WTC11 (cell line): ENCODE measurements around the gene RSPO1. TPM values are rescaled to one million over a fixed set of nuclear protein-coding genes. Genes with fewer than 3 reads are reported as not detected.

Source experiments
- ATAC-seq: fragments of 200-7000 bp; cut with Tn5 transposase; 2 replicates; pipeline ENCODE4 v1.10.0; 2021; ENCODE audit warnings: mild to moderate bottlenecking, moderate library complexity
- CTCF ChIA-PET: fragments of 300-600 bp; sonication (Branson Sonifier 250); formaldehyde crosslinking; loops from one replicate; lab custom pipeline; 2021; ENCODE audit warnings: antibody characterized with exemption; lab: Charles Lee
- POLR2A ChIA-PET: fragments of 350-600 bp; sonication (Branson Sonifier 250); formaldehyde crosslinking; loops from one replicate; lab custom pipeline; 2021; ENCODE audit warnings: antibody characterized with exemption; lab: Charles Lee
- DNase-seq: peaks from one replicate; pipeline ENCODE4 v3.0.0; 2021; ENCODE audit warnings: low spot score
- H3K27ac Mint-ChIP-seq: 2 replicates; pipeline ENCODE4 v1.8.0; 2021; ENCODE audit warnings: mixed read lengths
- H3K27me3 Mint-ChIP-seq: 2 replicates; pipeline ENCODE4 v1.8.0; 2021; ENCODE audit warnings: low read depth, mild to moderate bottlenecking, moderate library complexity, mixed read lengths
- H3K36me3 Mint-ChIP-seq: 2 replicates; pipeline ENCODE4 v1.8.0; 2021; ENCODE audit warnings: mixed read lengths
- H3K4me1 Mint-ChIP-seq: 2 replicates; pipeline ENCODE4 v1.8.0; 2022; ENCODE audit warnings: mixed read lengths
- H3K4me3 Mint-ChIP-seq: 2 replicates; pipeline ENCODE4 v1.8.0; 2021; ENCODE audit warnings: mild to moderate bottlenecking, moderate library complexity, mixed read lengths
- H3K9me3 Mint-ChIP-seq: 2 replicates; pipeline ENCODE4 v1.8.0; 2021; ENCODE audit warnings: mixed read lengths
- GABPB1 ChIP-seq: sonication (generic); formaldehyde crosslinking; IDR thresholded peaks from 2 replicates; pipeline ENCODE4 v1.8.1; 2023; ENCODE audit warnings: mild to moderate bottlenecking, missing genetic modification reagents
- GTF2I ChIP-seq: fragments of 250-450 bp; sonication (Bioruptor Pico); conservative IDR thresholded peaks from 2 replicates; pipeline ENCODE4 v1.4.0; 2021; ENCODE audit warnings: mild to moderate bottlenecking
- JAZF1 ChIP-seq: fragments of 250-450 bp; sonication (Bioruptor Pico); IDR thresholded peaks from 2 replicates; pipeline ENCODE4 v1.9.0; 2021; ENCODE audit warnings: moderate library complexity, mild to moderate bottlenecking, inconsistent platforms
- SMAD3 ChIP-seq: sonication (generic); formaldehyde crosslinking; IDR thresholded peaks from 2 replicates; pipeline ENCODE4 v1.8.0; 2022; ENCODE audit warnings: missing genetic modification reagents, mild to moderate bottlenecking, borderline replicate concordance
- SP1 ChIP-seq: sonication (generic); formaldehyde crosslinking; conservative IDR thresholded peaks from 2 replicates; pipeline ENCODE4 v1.8.1; 2022; ENCODE audit warnings: missing genetic modification reagents
- TCF7 ChIP-seq: sonication (generic); formaldehyde crosslinking; IDR thresholded peaks from 2 replicates; pipeline ENCODE4 v1.8.0; 2022; ENCODE audit warnings: mild to moderate bottlenecking, low read depth, missing genetic modification reagents, moderate library complexity
- ZNF138 ChIP-seq: sonication (generic); formaldehyde crosslinking; conservative IDR thresholded peaks from 2 replicates; pipeline ENCODE4 v1.8.1; 2022; ENCODE audit warnings: mild to moderate bottlenecking, moderate library complexity, missing genetic modification reagents
- ZNF317 ChIP-seq: sonication (generic); formaldehyde crosslinking; IDR thresholded peaks from 2 replicates; pipeline ENCODE4 v1.8.1; 2023; ENCODE audit warnings: low read depth, mild to moderate bottlenecking, moderate library complexity, missing genetic modification reagents, borderline replicate concordance
- total RNA-seq: library from RNA; stranded (reverse); gene quantifications from 3 replicates; pipeline ENCODE4 v1.2.3, GENCODE V29; 2021
- TF ChIP-seq, protein P1 (sequence below): sonication (generic); formaldehyde crosslinking; conservative IDR thresholded peaks from 2 replicates; pipeline ENCODE4 v1.8.1; 2022; ENCODE audit warnings: mild to moderate bottlenecking, missing genetic modification reagents
- TF ChIP-seq, protein P2 (sequence below): sonication (generic); formaldehyde crosslinking; IDR thresholded peaks from 2 replicates; pipeline ENCODE4 v1.8.1; 2023; ENCODE audit warnings: mild to moderate bottlenecking, missing genetic modification reagents, moderate library complexity
- TF ChIP-seq, protein P3 (sequence below): sonication (generic); formaldehyde crosslinking; IDR thresholded peaks from 2 replicates; pipeline ENCODE4 v1.8.1; 2022; ENCODE audit warnings: mild to moderate bottlenecking, missing genetic modification reagents, moderate library complexity, borderline replicate concordance
- TF ChIP-seq, protein P4 (sequence below): fragments of 200-600 bp; IDR thresholded peaks from 2 replicates; pipeline ENCODE4 v1.8.0; 2022; ENCODE audit warnings: antibody characterized with exemption
- TF ChIP-seq, protein P5 (sequence below): sonication (generic); formaldehyde crosslinking; IDR thresholded peaks from 2 replicates; pipeline ENCODE4 v1.8.1; 2023; ENCODE audit warnings: mild to moderate bottlenecking, missing genetic modification reagents, moderate library complexity
- TF ChIP-seq, protein P6 (sequence below): sonication (generic); formaldehyde crosslinking; IDR thresholded peaks from 2 replicates; pipeline ENCODE4 v1.8.1; 2023; ENCODE audit warnings: mild to moderate bottlenecking, moderate library complexity, missing genetic modification reagents
- TF ChIP-seq, protein P7 (sequence below): fragments of 250-450 bp; sonication (Bioruptor Pico); IDR thresholded peaks from 2 replicates; pipeline ENCODE4 v1.9.0; 2021; ENCODE audit warnings: mild to moderate bottlenecking
- TF ChIP-seq, protein P8 (sequence below): fragments of 250-450 bp; sonication (Bioruptor Pico); IDR thresholded peaks from 2 replicates; pipeline ENCODE4 v1.9.0; 2021; ENCODE audit warnings: mild to moderate bottlenecking

The RSPO1 gene
- total RNA-seq, 1 experiment from 2014 or later, result 0.13 TPM

DNA sequence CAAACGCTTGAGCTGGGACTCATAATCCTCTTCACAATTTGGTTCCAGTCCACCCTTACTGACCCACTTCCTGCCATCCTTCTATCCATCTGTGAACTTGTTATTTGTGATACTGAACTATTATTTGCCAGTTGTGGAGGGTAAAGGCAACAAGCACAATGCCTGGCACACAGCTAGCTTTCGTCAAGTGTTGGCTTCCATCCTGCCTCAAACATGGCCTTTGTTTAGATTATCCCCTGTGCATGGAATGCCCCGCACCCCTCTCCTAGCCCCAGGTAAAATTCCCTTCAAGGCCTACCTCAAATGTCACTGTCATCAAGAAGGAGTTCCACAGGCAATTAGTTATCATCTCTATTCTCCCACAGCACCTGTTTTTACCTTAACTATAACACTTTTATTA lies 46.2 kb upstream of the RSPO1 start:
- TF ChIP-seq ZNF317 (CRISPR knock-in tag) (no peak), ZNF138 (no peak), GTF2I (CRISPR knock-in tag) (no peak), SP1 (CRISPR knock-in tag) (no peak), TCF7 (CRISPR knock-in tag) (no peak), JAZF1 (no peak), GABPB1 (CRISPR knock-in tag) (no peak), SMAD3 (CRISPR knock-in tag) (no peak)
- TF ChIP-seq, protein P1, sequence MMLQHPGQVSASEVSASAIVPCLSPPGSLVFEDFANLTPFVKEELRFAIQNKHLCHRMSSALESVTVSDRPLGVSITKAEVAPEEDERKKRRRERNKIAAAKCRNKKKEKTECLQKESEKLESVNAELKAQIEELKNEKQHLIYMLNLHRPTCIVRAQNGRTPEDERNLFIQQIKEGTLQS (CRISPR knock-in tag), result no peak
- TF ChIP-seq, protein P2, sequence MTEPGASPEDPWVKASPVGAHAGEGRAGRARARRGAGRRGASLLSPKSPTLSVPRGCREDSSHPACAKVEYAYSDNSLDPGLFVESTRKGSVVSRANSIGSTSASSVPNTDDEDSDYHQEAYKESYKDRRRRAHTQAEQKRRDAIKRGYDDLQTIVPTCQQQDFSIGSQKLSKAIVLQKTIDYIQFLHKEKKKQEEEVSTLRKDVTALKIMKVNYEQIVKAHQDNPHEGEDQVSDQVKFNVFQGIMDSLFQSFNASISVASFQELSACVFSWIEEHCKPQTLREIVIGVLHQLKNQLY, result no peak
- TF ChIP-seq, protein P3, sequence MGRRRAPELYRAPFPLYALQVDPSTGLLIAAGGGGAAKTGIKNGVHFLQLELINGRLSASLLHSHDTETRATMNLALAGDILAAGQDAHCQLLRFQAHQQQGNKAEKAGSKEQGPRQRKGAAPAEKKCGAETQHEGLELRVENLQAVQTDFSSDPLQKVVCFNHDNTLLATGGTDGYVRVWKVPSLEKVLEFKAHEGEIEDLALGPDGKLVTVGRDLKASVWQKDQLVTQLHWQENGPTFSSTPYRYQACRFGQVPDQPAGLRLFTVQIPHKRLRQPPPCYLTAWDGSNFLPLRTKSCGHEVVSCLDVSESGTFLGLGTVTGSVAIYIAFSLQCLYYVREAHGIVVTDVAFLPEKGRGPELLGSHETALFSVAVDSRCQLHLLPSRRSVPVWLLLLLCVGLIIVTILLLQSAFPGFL (CRISPR knock-in tag), result no peak
- TF ChIP-seq, protein P4, sequence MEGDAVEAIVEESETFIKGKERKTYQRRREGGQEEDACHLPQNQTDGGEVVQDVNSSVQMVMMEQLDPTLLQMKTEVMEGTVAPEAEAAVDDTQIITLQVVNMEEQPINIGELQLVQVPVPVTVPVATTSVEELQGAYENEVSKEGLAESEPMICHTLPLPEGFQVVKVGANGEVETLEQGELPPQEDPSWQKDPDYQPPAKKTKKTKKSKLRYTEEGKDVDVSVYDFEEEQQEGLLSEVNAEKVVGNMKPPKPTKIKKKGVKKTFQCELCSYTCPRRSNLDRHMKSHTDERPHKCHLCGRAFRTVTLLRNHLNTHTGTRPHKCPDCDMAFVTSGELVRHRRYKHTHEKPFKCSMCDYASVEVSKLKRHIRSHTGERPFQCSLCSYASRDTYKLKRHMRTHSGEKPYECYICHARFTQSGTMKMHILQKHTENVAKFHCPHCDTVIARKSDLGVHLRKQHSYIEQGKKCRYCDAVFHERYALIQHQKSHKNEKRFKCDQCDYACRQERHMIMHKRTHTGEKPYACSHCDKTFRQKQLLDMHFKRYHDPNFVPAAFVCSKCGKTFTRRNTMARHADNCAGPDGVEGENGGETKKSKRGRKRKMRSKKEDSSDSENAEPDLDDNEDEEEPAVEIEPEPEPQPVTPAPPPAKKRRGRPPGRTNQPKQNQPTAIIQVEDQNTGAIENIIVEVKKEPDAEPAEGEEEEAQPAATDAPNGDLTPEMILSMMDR, result no peak
- TF ChIP-seq, protein P5, sequence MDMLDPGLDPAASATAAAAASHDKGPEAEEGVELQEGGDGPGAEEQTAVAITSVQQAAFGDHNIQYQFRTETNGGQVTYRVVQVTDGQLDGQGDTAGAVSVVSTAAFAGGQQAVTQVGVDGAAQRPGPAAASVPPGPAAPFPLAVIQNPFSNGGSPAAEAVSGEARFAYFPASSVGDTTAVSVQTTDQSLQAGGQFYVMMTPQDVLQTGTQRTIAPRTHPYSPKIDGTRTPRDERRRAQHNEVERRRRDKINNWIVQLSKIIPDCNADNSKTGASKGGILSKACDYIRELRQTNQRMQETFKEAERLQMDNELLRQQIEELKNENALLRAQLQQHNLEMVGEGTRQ (CRISPR knock-in tag), result no peak
- TF ChIP-seq, protein P6, sequence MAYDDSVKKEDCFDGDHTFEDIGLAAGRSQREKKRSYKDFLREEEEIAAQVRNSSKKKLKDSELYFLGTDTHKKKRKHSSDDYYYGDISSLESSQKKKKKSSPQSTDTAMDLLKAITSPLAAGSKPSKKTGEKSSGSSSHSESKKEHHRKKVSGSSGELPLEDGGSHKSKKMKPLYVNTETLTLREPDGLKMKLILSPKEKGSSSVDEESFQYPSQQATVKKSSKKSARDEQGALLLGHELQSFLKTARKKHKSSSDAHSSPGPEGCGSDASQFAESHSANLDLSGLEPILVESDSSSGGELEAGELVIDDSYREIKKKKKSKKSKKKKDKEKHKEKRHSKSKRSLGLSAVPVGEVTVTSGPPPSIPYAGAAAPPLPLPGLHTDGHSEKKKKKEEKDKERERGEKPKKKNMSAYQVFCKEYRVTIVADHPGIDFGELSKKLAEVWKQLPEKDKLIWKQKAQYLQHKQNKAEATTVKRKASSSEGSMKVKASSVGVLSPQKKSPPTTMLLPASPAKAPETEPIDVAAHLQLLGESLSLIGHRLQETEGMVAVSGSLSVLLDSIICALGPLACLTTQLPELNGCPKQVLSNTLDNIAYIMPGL (CRISPR knock-in tag), result no peak
- TF ChIP-seq, protein P7, sequence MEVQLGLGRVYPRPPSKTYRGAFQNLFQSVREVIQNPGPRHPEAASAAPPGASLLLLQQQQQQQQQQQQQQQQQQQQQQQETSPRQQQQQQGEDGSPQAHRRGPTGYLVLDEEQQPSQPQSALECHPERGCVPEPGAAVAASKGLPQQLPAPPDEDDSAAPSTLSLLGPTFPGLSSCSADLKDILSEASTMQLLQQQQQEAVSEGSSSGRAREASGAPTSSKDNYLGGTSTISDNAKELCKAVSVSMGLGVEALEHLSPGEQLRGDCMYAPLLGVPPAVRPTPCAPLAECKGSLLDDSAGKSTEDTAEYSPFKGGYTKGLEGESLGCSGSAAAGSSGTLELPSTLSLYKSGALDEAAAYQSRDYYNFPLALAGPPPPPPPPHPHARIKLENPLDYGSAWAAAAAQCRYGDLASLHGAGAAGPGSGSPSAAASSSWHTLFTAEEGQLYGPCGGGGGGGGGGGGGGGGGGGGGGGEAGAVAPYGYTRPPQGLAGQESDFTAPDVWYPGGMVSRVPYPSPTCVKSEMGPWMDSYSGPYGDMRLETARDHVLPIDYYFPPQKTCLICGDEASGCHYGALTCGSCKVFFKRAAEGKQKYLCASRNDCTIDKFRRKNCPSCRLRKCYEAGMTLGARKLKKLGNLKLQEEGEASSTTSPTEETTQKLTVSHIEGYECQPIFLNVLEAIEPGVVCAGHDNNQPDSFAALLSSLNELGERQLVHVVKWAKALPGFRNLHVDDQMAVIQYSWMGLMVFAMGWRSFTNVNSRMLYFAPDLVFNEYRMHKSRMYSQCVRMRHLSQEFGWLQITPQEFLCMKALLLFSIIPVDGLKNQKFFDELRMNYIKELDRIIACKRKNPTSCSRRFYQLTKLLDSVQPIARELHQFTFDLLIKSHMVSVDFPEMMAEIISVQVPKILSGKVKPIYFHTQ (CRISPR knock-in tag), result no peak
- TF ChIP-seq, protein P8, sequence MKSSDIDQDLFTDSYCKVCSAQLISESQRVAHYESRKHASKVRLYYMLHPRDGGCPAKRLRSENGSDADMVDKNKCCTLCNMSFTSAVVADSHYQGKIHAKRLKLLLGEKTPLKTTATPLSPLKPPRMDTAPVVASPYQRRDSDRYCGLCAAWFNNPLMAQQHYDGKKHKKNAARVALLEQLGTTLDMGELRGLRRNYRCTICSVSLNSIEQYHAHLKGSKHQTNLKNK (CRISPR knock-in tag), result no peak
- H3K9me3 Mint-ChIP-seq, result no peaks in the 10 kb centered on the region
- DNase-seq (no peak), ATAC-seq (no peak)
- POLR2A ChIA-PET, result no interaction called here
- peaks cover 27% of the 10 kb centered on the region for H3K36me3 Mint-ChIP-seq
- 0 out of 2 replicates have a peak, but pooled peaks cover 3% of the 10 kb centered on the region for H3K4me1 Mint-ChIP-seq
- CTCF ChIA-PET, result interaction anchor here (8.4 kb wide), 1 partner anchor 77 kb away, joined by 87 read pairs; no protein-coding TSS in a partner anchor
- no peak overlapping the region for H3K27ac Mint-ChIP-seq
- H3K27me3 Mint-ChIP-seq, result no peaks in the 10 kb centered on the region
- no peak overlapping the region for H3K4me3 Mint-ChIP-seq
